ENCODE data around the gene NCOR2.

The NCOR2 gene

DNA sequence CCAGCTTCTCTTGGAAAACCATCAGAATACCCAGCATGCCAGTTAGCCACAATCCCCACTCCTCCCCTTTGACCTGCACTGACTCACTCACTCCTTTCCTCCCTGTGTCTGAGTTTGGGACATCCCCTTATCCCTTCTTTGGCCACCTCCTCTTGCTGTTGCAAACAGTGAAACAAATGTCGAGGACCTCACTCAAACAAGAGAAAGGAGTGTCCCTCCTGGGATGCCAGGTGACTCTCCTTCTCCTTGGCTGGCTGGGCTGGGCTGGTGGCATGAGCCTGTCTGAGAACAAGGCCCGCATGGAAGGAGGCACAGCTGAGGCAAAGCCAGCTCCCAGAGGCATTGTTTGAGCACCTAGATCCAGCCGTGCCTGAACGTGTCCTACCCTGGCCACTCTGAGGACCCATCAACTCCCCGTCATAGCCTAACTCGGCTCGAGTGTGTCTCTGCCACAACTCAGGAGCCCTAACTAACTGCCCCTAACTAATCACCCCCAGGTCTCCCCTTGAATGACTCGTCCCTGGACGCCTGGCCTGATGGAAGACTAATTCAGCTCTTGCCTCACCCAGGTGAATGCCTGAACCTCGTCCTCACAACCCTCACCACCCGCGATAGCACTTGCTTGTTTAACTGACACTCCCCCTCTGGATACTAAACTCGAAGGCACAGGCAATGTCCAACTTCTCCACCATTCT lies 43.0 kb downstream of the NCOR2 start:
- Histone ChIP-seq H3K9me3 (ENCODE audit: control insufficient read depth, insufficient read depth, low read length) (no peaks in the 10 kb centered on the region), H3K4me3 (ENCODE audit: low read length) (no peak overlapping the region), H3K36me3 (ENCODE audit: control insufficient read depth, insufficient read depth, low read length) (no peaks in the 10 kb centered on the region; the same call in 1 of the 2 replicates), H3K27me3 (ENCODE audit: control insufficient read depth, insufficient read depth, low read length) (no peaks in the 10 kb centered on the region), H3K27ac (ENCODE audit: low read length) (no peak overlapping the region), H3K4me1 (ENCODE audit: control insufficient read depth, insufficient read depth, low read length) (no peaks in the 10 kb centered on the region; the same call in none of the 2 replicates)
- no peak for DNase-seq (ENCODE audit: low read depth, low spot score)
- WGBS (ENCODE audit: insufficient coverage, insufficient read length): no CpG with 5 or more reads among the region's 13 CpGs

DNA sequence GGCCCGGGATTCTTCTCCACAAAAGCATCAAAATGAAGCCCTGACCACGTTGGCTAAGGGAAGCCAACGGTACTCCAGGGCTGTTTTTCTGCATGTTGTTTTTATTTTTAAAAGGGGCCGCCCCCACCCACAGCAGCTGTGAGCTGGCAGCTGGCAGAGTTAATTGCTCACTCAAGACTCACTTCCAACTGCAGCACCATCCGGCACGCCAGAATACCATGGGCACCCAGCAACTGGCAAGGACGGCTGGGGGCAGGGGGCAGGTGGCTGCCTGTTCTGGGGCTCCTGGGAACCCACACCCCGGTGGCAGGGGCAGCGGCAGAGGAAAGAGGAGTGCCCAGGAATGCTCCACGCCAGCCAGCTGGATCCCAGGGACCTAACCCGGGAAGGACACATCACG lies 44.3 kb downstream of the NCOR2 start:
- peaks cover 4% of the 10 kb centered on the region for H3K4me1 ChIP-seq (ENCODE audit: control insufficient read depth, insufficient read depth, low read length)
- H3K27ac ChIP-seq (ENCODE audit: low read length): no peak overlapping the region
- no CpG with 5 or more reads among the region's 12 CpGs for WGBS (ENCODE audit: insufficient coverage, insufficient read length)
- no peaks in the 10 kb centered on the region for H3K27me3 ChIP-seq (ENCODE audit: control insufficient read depth, insufficient read depth, low read length)
- no peaks in the 10 kb centered on the region for H3K9me3 ChIP-seq (ENCODE audit: control insufficient read depth, insufficient read depth, low read length)
- DNase-seq (ENCODE audit: low read depth, low spot score): no peak
- H3K36me3 ChIP-seq (ENCODE audit: control insufficient read depth, insufficient read depth, low read length): no peaks in the 10 kb centered on the region; the same call in 1 of the 2 replicates
- no peak overlapping the region for H3K4me3 ChIP-seq (ENCODE audit: low read length)

- WGBS (ENCODE audit: insufficient coverage, insufficient read length): no CpG with 5 or more reads among the region's 10 CpGs
- DNase-seq (ENCODE audit: low read depth, low spot score): no peak
- H3K9me3 ChIP-seq (ENCODE audit: control insufficient read depth, insufficient read depth, low read length): no peaks in the 10 kb centered on the region
- H3K27ac ChIP-seq (ENCODE audit: low read length): no peak overlapping the region
- H3K4me3 ChIP-seq (ENCODE audit: low read length): no peak overlapping the region
- H3K4me1 ChIP-seq (ENCODE audit: control insufficient read depth, insufficient read depth, low read length): peaks cover 4% of the 10 kb centered on the region
- no peaks in the 10 kb centered on the region; the same call in 1 of the 2 replicates for H3K36me3 ChIP-seq (ENCODE audit: control insufficient read depth, insufficient read depth, low read length)
- H3K27me3 ChIP-seq (ENCODE audit: control insufficient read depth, insufficient read depth, low read length): no peaks in the 10 kb centered on the region
These were observed 46.5 kb downstream of the NCOR2 start for GRCh38 chr12:124520907-124521306.

DNA sequence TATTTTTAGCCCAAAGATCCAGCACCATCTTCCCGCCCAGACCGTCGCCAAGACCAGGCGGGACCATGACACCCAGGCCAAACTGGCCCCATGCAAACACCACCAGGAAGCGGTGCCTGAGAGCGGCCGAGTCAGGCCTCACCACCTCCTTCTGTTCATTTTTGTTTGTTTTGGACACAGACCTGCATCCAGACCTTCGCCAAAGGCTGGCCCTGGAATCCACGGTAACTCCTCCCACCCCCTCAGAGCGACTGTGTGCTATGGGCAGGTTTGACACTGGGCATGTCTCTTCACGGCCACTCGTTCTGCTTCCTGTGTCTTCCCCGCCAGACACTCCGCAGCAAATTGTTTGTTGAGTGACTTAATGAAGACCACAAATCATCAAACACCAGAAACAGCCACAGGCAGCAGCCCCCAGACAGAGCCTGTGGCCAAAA lies 47.1 kb downstream of the NCOR2 start:
- peaks cover 4% of the 10 kb centered on the region for H3K4me1 ChIP-seq (ENCODE audit: control insufficient read depth, insufficient read depth, low read length)
- no peak overlapping the region for H3K27ac ChIP-seq (ENCODE audit: low read length)
- no CpG with 5 or more reads among the region's 14 CpGs for WGBS (ENCODE audit: insufficient coverage, insufficient read length)
- peaks cover 3% of the 10 kb centered on the region for H3K36me3 ChIP-seq (ENCODE audit: control insufficient read depth, insufficient read depth, low read length)
- H3K4me3 ChIP-seq (ENCODE audit: low read length): no peak overlapping the region
- H3K27me3 ChIP-seq (ENCODE audit: control insufficient read depth, insufficient read depth, low read length): no peaks in the 10 kb centered on the region
- DNase-seq (ENCODE audit: low read depth, low spot score): no peak
- no peaks in the 10 kb centered on the region for H3K9me3 ChIP-seq (ENCODE audit: control insufficient read depth, insufficient read depth, low read length)

GRCh38 chr12:124519746-124520145 lies 47.7 kb downstream of the NCOR2 start:
- H3K27ac ChIP-seq (ENCODE audit: low read length): no peak overlapping the region
- no peaks in the 10 kb centered on the region for H3K9me3 ChIP-seq (ENCODE audit: control insufficient read depth, insufficient read depth, low read length)
- peaks cover 3% of the 10 kb centered on the region for H3K36me3 ChIP-seq (ENCODE audit: control insufficient read depth, insufficient read depth, low read length)
- no peak for DNase-seq (ENCODE audit: low read depth, low spot score)
- peaks cover 4% of the 10 kb centered on the region for H3K4me1 ChIP-seq (ENCODE audit: control insufficient read depth, insufficient read depth, low read length)
- no peak overlapping the region for H3K4me3 ChIP-seq (ENCODE audit: low read length)
- no peaks in the 10 kb centered on the region for H3K27me3 ChIP-seq (ENCODE audit: control insufficient read depth, insufficient read depth, low read length)
- no CpG with 5 or more reads among the region's 10 CpGs for WGBS (ENCODE audit: insufficient coverage, insufficient read length)

DNA sequence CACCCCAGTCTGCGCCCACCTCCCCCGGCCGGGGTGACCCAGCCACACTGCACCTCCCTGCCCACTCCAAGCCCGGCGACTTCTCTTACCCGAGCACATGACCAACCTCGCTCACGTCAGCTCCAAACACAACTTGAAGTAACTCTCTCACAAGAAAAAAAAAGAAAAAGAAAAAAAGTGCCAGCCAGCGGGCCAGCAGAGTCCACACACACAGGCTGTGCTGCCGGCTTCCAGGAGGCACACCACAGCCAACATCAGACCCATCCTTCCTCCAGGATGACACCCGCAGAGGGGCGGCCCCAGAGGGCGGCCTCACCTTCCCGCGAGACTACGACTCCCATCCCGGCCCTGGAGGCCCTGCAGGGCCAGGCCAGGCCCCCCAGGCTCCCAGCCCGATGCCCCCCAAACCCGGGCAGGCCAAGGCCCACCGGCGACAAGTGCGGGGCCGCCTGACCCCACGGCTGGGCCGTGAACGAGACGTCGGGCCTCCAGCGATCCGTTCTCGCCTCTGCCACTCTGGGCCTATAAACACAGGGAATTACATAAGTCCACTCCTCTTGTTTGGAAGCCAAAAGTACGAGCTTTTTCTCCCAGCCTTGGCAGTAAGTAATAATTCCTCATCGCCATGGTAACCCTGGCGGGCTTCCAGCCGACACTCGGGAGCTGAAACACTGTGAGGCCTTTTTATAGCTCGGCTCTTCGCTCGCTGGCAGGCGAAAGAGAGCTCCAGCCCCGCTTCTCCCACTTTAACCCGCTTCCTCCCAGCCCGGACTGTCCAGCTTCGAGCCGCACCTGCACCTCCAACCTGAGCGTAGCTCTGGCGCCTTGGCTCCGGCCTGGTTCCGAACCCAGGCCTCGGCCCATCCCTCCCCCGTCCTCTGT lies 49.1 kb downstream of the NCOR2 start:
- Histone ChIP-seq H3K9me3 (ENCODE audit: control insufficient read depth, insufficient read depth, low read length) (no peaks in the 10 kb centered on the region), H3K4me3 (ENCODE audit: low read length) (no peak overlapping the region), H3K36me3 (ENCODE audit: control insufficient read depth, insufficient read depth, low read length) (peaks cover 3% of the 10 kb centered on the region), H3K27me3 (ENCODE audit: control insufficient read depth, insufficient read depth, low read length) (no peaks in the 10 kb centered on the region), H3K27ac (ENCODE audit: low read length) (no peak overlapping the region), H3K4me1 (ENCODE audit: control insufficient read depth, insufficient read depth, low read length) (peaks cover 4% of the 10 kb centered on the region)
- no CpG with 5 or more reads among the region's 51 CpGs for WGBS (ENCODE audit: insufficient coverage, insufficient read length)
- no peak for DNase-seq (ENCODE audit: low read depth, low spot score)
